OCI-LY3 (cell line): Measurements from ENCODE around the gene TXK.

Experiments
- CTCF ChIP-seq: fragments of 200-600, 300-600 bp; sonication (generic); IDR thresholded peaks from 2 replicates; pipeline ENCODE4 v1.5.1; 2014; ENCODE audit warnings: antibody characterized with exemption, low read length, low read depth
- EZH2phosphoT487 ChIP-seq: fragments of 200-600 bp; shearing (Covaris generic); IDR thresholded peaks from 2 replicates; pipeline ENCODE4 v1.6.1; 2018; ENCODE audit warnings: antibody characterized with exemption, mixed run types, low read depth

GRCh38 chr4:48037117-48037462, 97.0 kb downstream of the TXK start:
- TF ChIP-seq CTCF: no peak
- no peak for TF ChIP-seq EZH2phosphoT487
